H1 (cell line): Measurements from ENCODE around the gene AVPR2. TPM values are rescaled to one million over a fixed set of nuclear protein-coding genes. Genes with fewer than 3 reads are reported as not detected.

Experiments
- CTCF ChIA-PET: fragments of 300-600 bp; sonication (Branson Sonifier 250); formaldehyde crosslinking; loops from one replicate; lab custom pipeline; 2021; ENCODE audit not compliant: partially characterized antibody; lab: Charles Lee
- POLR2A ChIA-PET: fragments of 300-600 bp; sonication (Branson Sonifier 250); formaldehyde crosslinking; loops from one replicate; lab custom pipeline; 2021; ENCODE audit warnings: inconsistent platforms; ENCODE audit not compliant: partially characterized antibody; lab: Charles Lee
- DNase-seq, 2 experiments: peaks; one replicate each; pipeline versions ENCODE4 v3.0.0 to v3.0.0-alpha.2; 2010 to 2022; ENCODE audit warnings: low spot score in 2 of 2, low read depth in 1 of 2, mixed read lengths in 1 of 2
- FAIRE-seq: peaks from 2 replicates; lab custom pipeline; 2011; peaks lifted over from hg19 to GRCh38; lab: Jason Lieb, UNC
- H2AFZ ChIP-seq: 2 replicates; pipeline ENCODE4 v1.8.1; 2012; ENCODE audit warnings: low read length, inconsistent platforms
- H2AK5ac ChIP-seq: 2 replicates; pipeline ENCODE4 v1.6.1; 2013; ENCODE audit warnings: low read depth, low read length
- H2BK120ac ChIP-seq: replicated peaks from 2 replicates; pipeline ENCODE3; 2013; ENCODE audit warnings: low read depth, low read length, inconsistent platforms
- H2BK12ac ChIP-seq: 2 replicates; pipeline ENCODE4 v1.6.1; 2013; ENCODE audit warnings: low read depth, low read length
- H2BK15ac ChIP-seq: 2 replicates; pipeline ENCODE4 v1.6.1; 2013; ENCODE audit warnings: low read length
- H2BK20ac ChIP-seq: 2 replicates; pipeline ENCODE4 v1.6.1; 2013; ENCODE audit warnings: low read length
- H2BK5ac ChIP-seq: 2 replicates; pipeline ENCODE4 v1.6.1; 2013; ENCODE audit warnings: low read depth, low read length
- H3K14ac ChIP-seq: 2 replicates; pipeline ENCODE4 v1.6.1; 2013; ENCODE audit warnings: inconsistent platforms; ENCODE audit not compliant: insufficient read length
- H3K18ac ChIP-seq: 2 replicates; pipeline ENCODE4 v1.6.1; 2013; ENCODE audit warnings: low read length; ENCODE audit errors: extremely low read depth
- H3K23ac ChIP-seq: 2 replicates; pipeline ENCODE4 v1.6.1; 2013; ENCODE audit warnings: inconsistent platforms; ENCODE audit not compliant: insufficient read length
- H3K23me2 ChIP-seq: 2 replicates; pipeline ENCODE4 v1.6.1; 2013; ENCODE audit warnings: low read depth, low read length
- H3K27ac ChIP-seq: 2 replicates; pipeline ENCODE4 v1.6.1; 2011; ENCODE audit warnings: low read depth, low read length, inconsistent platforms
- H3K27me3 ChIP-seq, 4 experiments: replicated peaks in 1 of 4; 1 replicate in 1 of 4; 2 replicates in 3 of 4; pipeline versions ENCODE4 v1.6.1 to v1.8.1; 2011 to 2013; ENCODE audit warnings: low read length in 3 of 4, mild to moderate bottlenecking in 3 of 4, inconsistent platforms in 2 of 4, mixed read lengths in 2 of 4, moderate library complexity in 1 of 4; ENCODE audit not compliant: control insufficient read depth in 3 of 4, insufficient read depth in 3 of 4; ENCODE audit errors: extremely low read depth in 1 of 4
- H3K36me3 ChIP-seq, 4 experiments: 2 replicates each; pipeline versions ENCODE4 v1.6.1 to v1.8.1; 2011 to 2013; ENCODE audit warnings: mild to moderate bottlenecking in 4 of 4, low read length in 3 of 4, moderate library complexity in 2 of 4, control low read depth in 1 of 4, inconsistent platforms in 1 of 4; ENCODE audit not compliant: insufficient read depth in 4 of 4, control insufficient read depth in 2 of 4
- H3K4ac ChIP-seq: replicated peaks from 2 replicates; pipeline ENCODE3; 2013; ENCODE audit warnings: low read length, low read depth, mixed read lengths, inconsistent platforms; ENCODE audit not compliant: insufficient read length
- H3K4me1 ChIP-seq, 4 experiments: replicated peaks in 1 of 4; 1 replicate in 1 of 4; 2 replicates in 3 of 4; pipeline versions ENCODE4 v1.6.1 to v1.8.1; 2011 to 2013; ENCODE audit warnings: low read length in 3 of 4, inconsistent platforms in 2 of 4, mixed read lengths in 1 of 4; ENCODE audit not compliant: insufficient read depth in 4 of 4, control insufficient read depth in 3 of 4
- H3K4me2 ChIP-seq, 2 experiments: 2 replicates each; pipeline versions ENCODE4 v1.6.1 to v1.8.1; 2011 to 2013; ENCODE audit warnings: low read depth in 2 of 2, low read length in 2 of 2, control low read depth in 1 of 2, inconsistent platforms in 1 of 2, mild to moderate bottlenecking in 1 of 2; ENCODE audit not compliant: insufficient read depth in 1 of 2
- H3K4me3 ChIP-seq, 4 experiments: fragments of 200-600, 300-600 bp in 1 of 4; sonication (generic), shearing (Covaris generic), sonication (Bioruptor Twin) in 1 of 4; 2 replicates each; pipeline versions ENCODE4 v1.5.1 to v1.8.1; 2011 to 2016; ENCODE audit warnings: low read length in 4 of 4, low read depth in 3 of 4, control low read depth in 2 of 4, inconsistent platforms in 2 of 4, mild to moderate bottlenecking in 2 of 4, mixed read lengths in 1 of 4, moderate library complexity in 1 of 4; ENCODE audit not compliant: insufficient read depth in 2 of 4; ENCODE audit errors: extremely low read depth in 1 of 4
- H3K56ac ChIP-seq: replicated peaks from 2 replicates; pipeline ENCODE3; 2013; ENCODE audit warnings: low read depth, mild to moderate bottlenecking, mixed read lengths, low read length, inconsistent platforms; ENCODE audit not compliant: insufficient read length
- H3K79me1 ChIP-seq: 2 replicates; pipeline ENCODE4 v1.6.1; 2013; ENCODE audit warnings: low read depth, low read length, control low read depth
- H3K79me2 ChIP-seq, 2 experiments: 2 replicates each; pipeline versions ENCODE4 v1.6.1 to v1.8.1; 2012 to 2013; ENCODE audit warnings: low read length in 2 of 2, mild to moderate bottlenecking in 2 of 2, inconsistent platforms in 1 of 2; ENCODE audit not compliant: insufficient read depth in 2 of 2, control insufficient read depth in 1 of 2
- H3K9ac ChIP-seq, 4 experiments: replicated peaks in 1 of 4; 1 replicate in 1 of 4; 2 replicates in 3 of 4; pipeline versions ENCODE4 v1.6.1 to v1.8.1; 2011 to 2013; ENCODE audit warnings: low read depth in 3 of 4, low read length in 3 of 4, control low read depth in 2 of 4, mild to moderate bottlenecking in 2 of 4, moderate library complexity in 2 of 4, inconsistent platforms in 1 of 4; ENCODE audit errors: extremely low read depth in 1 of 4
- H3K9me3 ChIP-seq, 2 experiments: 2 replicates each; pipeline versions ENCODE4 v1.6.1 to v1.8.1; 2012 to 2013; ENCODE audit warnings: mild to moderate bottlenecking in 2 of 2, moderate library complexity in 2 of 2, control low read depth in 1 of 2, inconsistent platforms in 1 of 2, low read depth in 1 of 2, low read length in 1 of 2, mixed read lengths in 1 of 2; ENCODE audit not compliant: insufficient read depth in 2 of 2
- H4K20me1 ChIP-seq, 2 experiments: replicated peaks in 1 of 2; 2 replicates each; pipeline versions ENCODE3 to v1.8.1; 2011 to 2013; ENCODE audit warnings: inconsistent platforms in 2 of 2, low read length in 2 of 2, mild to moderate bottlenecking in 1 of 2; ENCODE audit not compliant: insufficient read depth in 2 of 2, control insufficient read depth in 1 of 2
- H4K5ac ChIP-seq: 2 replicates; pipeline ENCODE4 v1.6.1; 2013; ENCODE audit warnings: low read length, low read depth, mixed read lengths, inconsistent platforms; ENCODE audit not compliant: insufficient read length
- H4K8ac ChIP-seq: 2 replicates; pipeline ENCODE4 v1.8.0; 2013; ENCODE audit warnings: mild to moderate bottlenecking, moderate library complexity, low read length, inconsistent platforms; ENCODE audit not compliant: insufficient read depth; ENCODE audit errors: extremely low read depth
- H4K91ac ChIP-seq: replicated peaks from 2 replicates; pipeline ENCODE3; 2013; ENCODE audit warnings: low read length, mixed read lengths, inconsistent platforms; ENCODE audit not compliant: insufficient read length
- BACH1 ChIP-seq: IDR thresholded peaks from 2 replicates; pipeline ENCODE4 v1.6.1; 2012; ENCODE audit warnings: low read length, improper control_type of control experiment
- NANOG ChIP-seq: IDR thresholded peaks from 2 replicates; pipeline ENCODE4 v1.6.1; 2011; ENCODE audit warnings: low read length, low read depth, mild to moderate bottlenecking, inconsistent platforms; ENCODE audit not compliant: insufficient read depth, poor library complexity, severe bottlenecking
- POLR2AphosphoS5 ChIP-seq: IDR thresholded peaks from 2 replicates; pipeline ENCODE4 v1.6.1; 2011; ENCODE audit warnings: low read depth, low read length
- WGBS, 2 experiments: shearing (Covaris generic) in 1 of 2; methylation state at CpG; one replicate each; pipeline versions ENCODE4 v1.1.6 to v1.1.7; 2013 to 2015; ENCODE audit warnings: low lambda C conversion rate in 2 of 2, mixed read lengths in 2 of 2, inconsistent platforms in 1 of 2, low coverage in 1 of 2, missing lambda C conversion rate in 1 of 2; ENCODE audit not compliant: insufficient replicate concordance in 2 of 2, insufficient coverage in 1 of 2, insufficient read length in 1 of 2; ENCODE audit errors: extremely low coverage in 1 of 2, missing lambda C conversion rate in 1 of 2; 5-methylcytosine and 5-hydroxymethylcytosine counted together
- polyA plus RNA-seq, 7 experiments: library from polyadenylated mRNA; depleted of rRNA in 3 of 7; stranded (reverse) in 5 of 7; unstranded in 2 of 7; fragments of >200 nt in 5 of 7; fragments of 200-250 nt in 2 of 7; gene quantifications; 1 replicate in 5 of 7; 2 replicates in 1 of 7; 4 replicates in 1 of 7; pipeline versions ENCODE4 v1.2.1 to v1.2.3, GENCODE V29; 2011 to 2013; ENCODE audit warnings: missing spikeins in 2 of 7, mixed read lengths in 2 of 7
- total RNA-seq: library from RNA; stranded (reverse); fragmentation: NEBNext Ultra II Directional; extraction: Animal tissue kit (Norgen Biotek cat#: 25700); gene quantifications from 2 replicates; pipeline ENCODE4 v1.2.1, GENCODE V29; 2021

AVPR2 gene
- total and polyA plus RNA-seq, 2 of the 8 experiments (the other 6 are each of a cell fraction or from before 2014, with no cell fraction given) = 0.09 TPM; not detected in 1

DNA sequence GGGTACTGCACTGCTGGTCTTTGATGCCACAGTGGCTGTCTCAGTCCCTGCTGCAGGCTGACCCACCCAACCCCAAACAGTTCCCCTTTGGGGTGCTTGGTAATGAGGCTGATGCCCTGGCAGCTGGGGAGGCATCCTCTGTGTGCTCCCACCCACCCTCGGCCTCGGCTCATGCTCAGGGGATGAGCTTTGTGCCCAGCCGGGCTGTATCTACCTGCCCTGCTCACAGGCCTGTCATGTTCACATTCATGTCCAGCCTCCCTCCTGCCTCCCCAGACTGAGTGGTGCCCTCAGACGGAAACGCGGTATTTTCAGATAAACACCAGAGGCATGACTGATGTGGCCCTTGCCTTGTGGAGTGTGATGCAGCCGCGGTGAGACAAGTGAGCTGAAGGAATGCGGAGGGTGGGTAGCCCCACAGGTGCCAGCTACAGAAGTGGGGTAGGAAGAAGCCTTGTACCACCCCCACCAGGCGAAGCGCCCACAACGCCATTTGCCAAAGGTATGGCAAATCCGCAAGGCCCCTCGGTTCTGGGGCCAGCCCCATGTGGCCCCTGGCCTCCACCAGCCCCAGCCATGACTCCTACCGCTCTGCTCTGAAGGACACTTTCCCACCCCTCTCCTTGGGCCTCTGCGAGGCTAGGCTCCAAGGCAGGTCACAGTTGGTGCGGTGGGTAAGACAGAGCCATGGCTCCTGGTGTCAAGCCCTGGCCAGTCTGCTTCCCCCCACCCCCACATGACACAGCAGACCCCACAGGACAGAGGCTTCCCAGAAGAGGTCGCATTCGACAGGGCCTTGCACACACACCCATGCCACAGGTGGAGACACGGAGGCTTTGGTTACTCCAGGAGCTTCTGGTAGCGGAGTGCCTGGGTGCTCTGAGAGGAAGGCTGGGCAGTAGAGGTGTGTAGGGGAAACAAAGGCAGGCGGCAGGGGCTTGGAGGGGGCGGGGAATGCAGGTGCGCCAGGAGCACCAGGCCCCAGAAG lies 41.8 kb downstream of the AVPR2 start:
- no peak overlapping the region for H2AFZ ChIP-seq
- H3K23ac ChIP-seq = no peak overlapping the region
- H2BK12ac ChIP-seq = no peak overlapping the region
- ChIA-PET CTCF (interaction anchor here (0.7 to 11.1 kb wide), 15 partner anchors 12 to 301 kb away, joined by 3 to 272 read pairs (median 4); partner anchors contain the start of genes ARHGAP4, HCFC1, NAA10 and PLXNB3), POLR2A (interaction anchor here (1.2 to 18.9 kb wide), 6 partner anchors 12 to 152 kb away, joined by 4 to 231 read pairs (median 8); partner anchors contain the start of genes ARHGAP4, HCFC1, IDH3G and NAA10)
- TF ChIP-seq NANOG (no peak), POLR2AphosphoS5 (0 out of 2 replicates have a peak, but pooled peaks have one; percentile 17), BACH1 (no peak)
- no peak overlapping the region for H2BK20ac ChIP-seq
- no peak overlapping the region for H3K18ac ChIP-seq
- no peak overlapping the region for H2AK5ac ChIP-seq
- H2BK5ac ChIP-seq = no peak overlapping the region
- no peak overlapping the region; the same call in 1 of the 2 replicates for H2BK15ac ChIP-seq
- H3K27ac ChIP-seq = no peak overlapping the region
- no peaks in the 10 kb centered on the region for H3K79me1 ChIP-seq
- peaks cover 10 to 19% (median 15%) of the 10 kb centered on the region in 4 experiments; a peak in 6 of 8 replicates for H3K36me3 ChIP-seq
- H3K14ac ChIP-seq = no peak overlapping the region
- peaks cover under 1 to 14% (median 3%) of the 10 kb centered on the region in 4 experiments; a peak in 6 of 7 replicates for H3K4me1 ChIP-seq
- H2BK120ac ChIP-seq = no peak overlapping the region
- 89% methylated on average over 13 of the region's 24 CpGs; no CpG with 5 or more reads in 1 of the 2 experiments for WGBS, 2 experiments
- no peak overlapping the region for H3K4me2 ChIP-seq
- H3K27me3 ChIP-seq = no peaks in the 10 kb centered on the region
- H4K20me1 ChIP-seq = peaks cover 0 to 1% of the 10 kb centered on the region in 2 experiments
- H3K79me2 ChIP-seq = no peaks in the 10 kb centered on the region
- H3K9ac ChIP-seq = no peak overlapping the region
- H3K56ac ChIP-seq = no peak overlapping the region
- H3K9me3 ChIP-seq = no peaks in the 10 kb centered on the region
- no peak for DNase-seq
- no peak overlapping the region for H4K91ac ChIP-seq
- FAIRE-seq = no peak
- no peak overlapping the region for H4K5ac ChIP-seq
- H4K8ac ChIP-seq = no peak overlapping the region; the same call in 1 of the 2 replicates
- no peak overlapping the region for H3K4me3 ChIP-seq
- no peak overlapping the region for H3K4ac ChIP-seq
- no peaks in the 10 kb centered on the region for H3K23me2 ChIP-seq
